Body of pancreas (tissue), 4 donors: Measurements from ENCODE around the gene METTL8.

Experiments used
- CTCF ChIP-seq, 7 experiments: fragments of 450-650 bp in 4 of 7; fragments of 200-600 bp in 3 of 7; sonication (generic) in 3 of 7; IDR thresholded peaks; one replicate each; pipeline ENCODE4 v1.5.1; 2016 to 2019; ENCODE audit warnings: antibody characterized with exemption in 7 of 7
- POLR2A ChIP-seq, 3 donors: fragments of 450-650 bp; IDR thresholded peaks; one replicate each; pipeline ENCODE4 v1.6.1; 2016; ENCODE audit warnings: antibody characterized with exemption in 3 of 3, mild to moderate bottlenecking in 2 of 3

GRCh38 chr2:171274757-171275156, 159.0 kb downstream of the METTL8 start:
- TF ChIP-seq CTCF (IDR thresholded peaks at IDR 0.05) (no peak), POLR2A (IDR thresholded peaks at IDR 0.05) (no peak)
